HEK293 (cell line): ENCODE data around the gene DNAJC2.

Experiments
- CTCF ChIA-PET: fragments of 350-600 bp; formaldehyde crosslinking; extraction: SDS; loops from one replicate; lab custom pipeline; 2021; ENCODE audit warnings: antibody characterized with exemption; lab: Yijun Ruan, JAX
- POLR2A ChIA-PET: fragments of 300-600 bp; formaldehyde crosslinking; extraction: SDS; loops from one replicate; lab custom pipeline; 2020; ENCODE audit warnings: antibody characterized with exemption, inconsistent platforms; lab: Yijun Ruan, JAX
- H3K27ac ChIP-seq: fragments of 200-500 bp; sonication (Bioruptor generic); 2 replicates; pipeline ENCODE4 v1.5.1; 2014; ENCODE audit warnings: low read depth, low read length, control low read depth, inconsistent platforms; ENCODE audit errors: extremely low read depth
- H3K36me3 ChIP-seq, 2 experiments: fragments of 200-500 bp in 1 of 2; sonication (Bioruptor generic) in 1 of 2; 1 replicate in 1 of 2; 2 replicates in 1 of 2; pipeline ENCODE4 v1.5.1; 2014 to 2017; ENCODE audit warnings: inconsistent platforms in 2 of 2, low read length in 2 of 2; ENCODE audit not compliant: control insufficient read depth in 2 of 2, insufficient read depth in 1 of 2
- H3K4me1 ChIP-seq: fragments of 200-500 bp; sonication (Bioruptor generic); 2 replicates; pipeline ENCODE4 v1.5.1; 2014; ENCODE audit warnings: mild to moderate bottlenecking, low read length, inconsistent platforms; ENCODE audit not compliant: control insufficient read depth, insufficient read depth
- H3K4me3 ChIP-seq: 2 replicates; pipeline ENCODE4 v1.5.1; 2011; ENCODE audit warnings: low read depth, mild to moderate bottlenecking, control low read depth, low read length, moderate library complexity
- H3K9me3 ChIP-seq: fragments of 200-500 bp; sonication (Bioruptor generic); 2 replicates; pipeline ENCODE4 v1.5.1; 2014; ENCODE audit warnings: low read depth, low read length, inconsistent platforms; ENCODE audit not compliant: control insufficient read depth, insufficient read depth
- KLF9 ChIP-seq: fragments of 450-650 bp; formaldehyde crosslinking; IDR thresholded peaks from 2 replicates; pipeline ENCODE4 v1.5.1; 2016; ENCODE audit warnings: missing biosample characterization, missing genetic modification characterization, low read depth
- PBX3 ChIP-seq: sonication (generic); formaldehyde crosslinking; IDR thresholded peaks from 2 replicates; pipeline ENCODE4 v1.8.1; 2022; ENCODE audit warnings: mild to moderate bottlenecking, moderate library complexity, missing genetic modification reagents
- SCRT2 ChIP-seq: fragments of 450-650 bp; formaldehyde crosslinking; IDR thresholded peaks from 2 replicates; pipeline ENCODE4 v1.5.1; 2016; ENCODE audit warnings: missing biosample characterization, missing genetic modification characterization
- ZBTB11 ChIP-seq: fragments of 450-650 bp; formaldehyde crosslinking; conservative IDR thresholded peaks from 2 replicates; pipeline ENCODE4 v1.5.1; 2016; ENCODE audit warnings: low read depth, missing biosample characterization, missing genetic modification characterization
- ZBTB44 ChIP-seq: fragments of 450-650 bp; IDR thresholded peaks from 2 replicates; pipeline ENCODE4 v1.5.1; 2018; ENCODE audit warnings: missing biosample characterization, mild to moderate bottlenecking, missing genetic modification characterization
- ZBTB48 ChIP-seq: fragments of 450-650 bp; formaldehyde crosslinking; IDR thresholded peaks from 2 replicates; pipeline ENCODE4 v1.5.1; 2016; ENCODE audit warnings: missing biosample characterization, missing genetic modification characterization
- ZNF114 ChIP-seq: fragments of 450-650 bp; formaldehyde crosslinking; IDR thresholded peaks from 2 replicates; pipeline ENCODE4 v1.5.0; 2017; ENCODE audit warnings: missing biosample characterization, missing genetic modification characterization
- ZNF140 ChIP-seq: fragments of 450-650 bp; formaldehyde crosslinking; IDR thresholded peaks from 2 replicates; pipeline ENCODE4 v1.5.1; 2016; ENCODE audit warnings: missing biosample characterization, missing genetic modification characterization
- ZNF155 ChIP-seq: fragments of 450-650 bp; formaldehyde crosslinking; IDR thresholded peaks from 2 replicates; pipeline ENCODE4 v1.5.1; 2016; ENCODE audit warnings: missing biosample characterization, missing genetic modification characterization
- ZNF19 ChIP-seq: fragments of 450-650 bp; formaldehyde crosslinking; IDR thresholded peaks from 2 replicates; pipeline ENCODE4; 2016; ENCODE audit warnings: missing biosample characterization, missing genetic modification characterization, low read depth
- ZNF335 ChIP-seq: fragments of 450-650 bp; formaldehyde crosslinking; conservative IDR thresholded peaks from 2 replicates; pipeline ENCODE4 v1.5.1; 2016; ENCODE audit warnings: missing biosample characterization, missing genetic modification characterization
- ZNF362 ChIP-seq: fragments of 450-650 bp; formaldehyde crosslinking; IDR thresholded peaks from 2 replicates; pipeline ENCODE4 v1.5.1; 2016; ENCODE audit warnings: missing biosample characterization, missing genetic modification characterization
- ZNF596 ChIP-seq: fragments of 450-650 bp; IDR thresholded peaks from 2 replicates; pipeline ENCODE4 v1.5.0; 2018; ENCODE audit warnings: missing biosample characterization, mild to moderate bottlenecking, missing genetic modification characterization, moderate library complexity
- ZNF704 ChIP-seq: fragments of 450-650 bp; formaldehyde crosslinking; IDR thresholded peaks from 2 replicates; pipeline ENCODE4 v1.5.1; 2016; ENCODE audit warnings: missing biosample characterization, missing genetic modification characterization
- ZNF792 ChIP-seq: fragments of 450-650 bp; formaldehyde crosslinking; IDR thresholded peaks from 2 replicates; pipeline ENCODE4 v1.5.1; 2016; ENCODE audit warnings: missing biosample characterization, missing genetic modification characterization
- ZNF830 ChIP-seq: fragments of 450-650 bp; IDR thresholded peaks from 2 replicates; pipeline ENCODE4 v1.5.0; 2018; ENCODE audit warnings: missing biosample characterization, missing genetic modification characterization, low read depth, mild to moderate bottlenecking, moderate library complexity
- TF ChIP-seq, protein P1 (sequence below): fragments of 450-650 bp; formaldehyde crosslinking; IDR thresholded peaks from 2 replicates; pipeline ENCODE4 v1.5.1; 2016; ENCODE audit warnings: missing biosample characterization, missing genetic modification characterization
- TF ChIP-seq, protein P2 (sequence below): fragments of 450-650 bp; formaldehyde crosslinking; IDR thresholded peaks from 2 replicates; pipeline ENCODE4 v1.5.1; 2016; ENCODE audit warnings: missing biosample characterization, missing genetic modification characterization

Gene DNAJC2

DNA sequence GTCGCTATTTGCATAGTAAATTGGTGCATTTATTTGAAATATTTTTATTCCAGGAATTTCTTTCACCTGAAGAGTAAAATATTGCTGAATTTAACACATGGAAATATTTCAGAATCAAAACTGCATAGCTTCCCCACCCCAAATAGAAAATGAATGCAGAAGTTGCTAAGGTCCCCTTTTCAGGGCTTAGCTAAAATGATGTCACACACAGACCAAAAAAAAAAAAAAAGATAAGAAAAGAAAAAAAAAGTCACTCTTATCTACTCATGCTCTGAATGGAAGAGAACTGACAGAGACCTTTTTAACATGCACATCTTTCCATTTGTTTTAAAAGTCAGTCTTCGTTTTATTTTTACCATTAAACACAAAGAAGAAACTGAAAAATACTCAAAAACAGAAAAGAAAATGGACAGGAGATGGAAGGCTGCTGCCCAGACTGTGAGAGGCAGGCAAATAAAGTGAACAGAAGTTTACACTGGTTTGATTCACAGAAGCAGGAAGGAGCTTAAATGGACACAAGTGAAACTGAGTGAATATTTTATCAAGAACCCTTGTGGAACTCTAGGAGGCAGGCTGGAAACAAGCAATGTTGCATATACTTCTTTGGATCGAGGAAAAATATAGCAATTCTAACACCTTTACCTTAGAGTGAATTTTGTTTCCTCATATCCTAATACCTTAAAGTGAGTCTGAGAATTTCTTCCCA lies 34.9 kb upstream of the DNAJC2 start:
- TF ChIP-seq ZNF362 (tag by site-specific recombination) (peak; percentile 36; the same call in 1 of the 2 replicates), ZNF335 (tag by site-specific recombination) (peak; percentile 50), ZNF792 (tag by site-specific recombination) (no peak), KLF9 (no peak), ZBTB11 (no peak), ZNF19 (tag by site-specific recombination) (no peak), ZNF830 (no peak), ZBTB48 (no peak), ZNF114 (tag by site-specific recombination) (no peak), ZNF704 (tag by site-specific recombination) (no peak), ZBTB44 (tag by site-specific recombination) (no peak), ZNF140 (tag by site-specific recombination) (no peak), ZNF596 (no peak), ZNF155 (tag by site-specific recombination) (no peak)
- TF ChIP-seq, protein P1, sequence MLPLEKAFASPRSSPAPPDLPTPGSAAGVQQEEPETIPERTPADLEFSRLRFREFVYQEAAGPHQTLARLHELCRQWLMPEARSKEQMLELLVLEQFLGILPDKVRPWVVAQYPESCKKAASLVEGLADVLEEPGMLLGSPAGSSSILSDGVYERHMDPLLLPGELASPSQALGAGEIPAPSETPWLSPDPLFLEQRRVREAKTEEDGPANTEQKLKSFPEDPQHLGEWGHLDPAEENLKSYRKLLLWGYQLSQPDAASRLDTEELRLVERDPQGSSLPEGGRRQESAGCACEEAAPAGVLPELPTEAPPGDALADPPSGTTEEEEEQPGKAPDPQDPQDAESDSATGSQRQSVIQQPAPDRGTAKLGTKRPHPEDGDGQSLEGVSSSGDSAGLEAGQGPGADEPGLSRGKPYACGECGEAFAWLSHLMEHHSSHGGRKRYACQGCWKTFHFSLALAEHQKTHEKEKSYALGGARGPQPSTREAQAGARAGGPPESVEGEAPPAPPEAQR: no peak
- Histone ChIP-seq H3K36me3 (no peaks in the 10 kb centered on the region), H3K27ac (no peak overlapping the region), H3K9me3 (no peaks in the 10 kb centered on the region), H3K4me3 (no peak overlapping the region), H3K4me1 (no peaks in the 10 kb centered on the region)
- CTCF ChIA-PET: no interaction called here
- POLR2A ChIA-PET: interaction anchor here (1.3 kb wide), 1 partner anchor 72 kb away, joined by 3 read pairs; no protein-coding TSS in a partner anchor

DNA sequence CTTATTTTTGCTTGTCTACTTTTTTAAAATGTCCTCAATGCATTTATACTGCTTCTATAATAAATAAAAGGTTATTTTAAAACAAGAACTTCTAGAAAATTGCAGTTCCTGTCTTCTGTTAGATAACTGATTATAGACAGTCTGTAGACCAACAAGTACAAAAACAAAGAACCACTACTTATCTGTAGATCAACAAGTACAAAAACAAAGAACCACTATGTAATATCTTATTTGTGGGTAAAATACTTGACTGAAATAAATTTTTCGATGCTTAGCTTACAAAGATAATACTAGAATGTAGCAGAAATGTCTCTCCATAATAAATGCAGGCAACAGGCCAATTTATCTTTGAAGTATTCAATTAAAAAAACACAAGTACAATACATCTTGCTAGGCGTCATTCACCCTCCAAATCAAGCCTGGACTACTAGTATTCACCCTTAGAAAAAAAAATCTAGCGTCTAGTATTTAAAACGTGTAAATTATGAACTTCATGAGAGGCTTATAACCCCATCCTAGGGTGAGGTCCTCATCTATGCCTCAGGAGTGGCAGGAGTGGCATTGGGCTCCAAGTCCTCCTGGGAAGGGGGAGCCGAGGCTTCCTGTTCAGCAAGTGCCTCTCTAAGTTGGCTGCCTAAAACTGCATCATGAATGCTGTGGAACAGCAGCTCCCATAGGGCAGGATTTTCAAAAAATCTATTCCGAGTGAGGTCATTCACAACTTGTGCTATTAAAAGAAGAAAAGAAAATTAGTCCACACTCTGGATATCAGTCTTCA lies 29.5 kb upstream of the DNAJC2 start:
- Histone ChIP-seq H3K4me3 (no peak overlapping the region), H3K9me3 (no peaks in the 10 kb centered on the region), H3K36me3 (peaks cover 5 to 6% of the 10 kb centered on the region in 2 experiments; a peak in 2 of 3 replicates), H3K4me1 (no peaks in the 10 kb centered on the region), H3K27ac (no peak overlapping the region)
- CTCF ChIA-PET: no interaction called here
- POLR2A ChIA-PET: no interaction called here
- TF ChIP-seq, protein P2, sequence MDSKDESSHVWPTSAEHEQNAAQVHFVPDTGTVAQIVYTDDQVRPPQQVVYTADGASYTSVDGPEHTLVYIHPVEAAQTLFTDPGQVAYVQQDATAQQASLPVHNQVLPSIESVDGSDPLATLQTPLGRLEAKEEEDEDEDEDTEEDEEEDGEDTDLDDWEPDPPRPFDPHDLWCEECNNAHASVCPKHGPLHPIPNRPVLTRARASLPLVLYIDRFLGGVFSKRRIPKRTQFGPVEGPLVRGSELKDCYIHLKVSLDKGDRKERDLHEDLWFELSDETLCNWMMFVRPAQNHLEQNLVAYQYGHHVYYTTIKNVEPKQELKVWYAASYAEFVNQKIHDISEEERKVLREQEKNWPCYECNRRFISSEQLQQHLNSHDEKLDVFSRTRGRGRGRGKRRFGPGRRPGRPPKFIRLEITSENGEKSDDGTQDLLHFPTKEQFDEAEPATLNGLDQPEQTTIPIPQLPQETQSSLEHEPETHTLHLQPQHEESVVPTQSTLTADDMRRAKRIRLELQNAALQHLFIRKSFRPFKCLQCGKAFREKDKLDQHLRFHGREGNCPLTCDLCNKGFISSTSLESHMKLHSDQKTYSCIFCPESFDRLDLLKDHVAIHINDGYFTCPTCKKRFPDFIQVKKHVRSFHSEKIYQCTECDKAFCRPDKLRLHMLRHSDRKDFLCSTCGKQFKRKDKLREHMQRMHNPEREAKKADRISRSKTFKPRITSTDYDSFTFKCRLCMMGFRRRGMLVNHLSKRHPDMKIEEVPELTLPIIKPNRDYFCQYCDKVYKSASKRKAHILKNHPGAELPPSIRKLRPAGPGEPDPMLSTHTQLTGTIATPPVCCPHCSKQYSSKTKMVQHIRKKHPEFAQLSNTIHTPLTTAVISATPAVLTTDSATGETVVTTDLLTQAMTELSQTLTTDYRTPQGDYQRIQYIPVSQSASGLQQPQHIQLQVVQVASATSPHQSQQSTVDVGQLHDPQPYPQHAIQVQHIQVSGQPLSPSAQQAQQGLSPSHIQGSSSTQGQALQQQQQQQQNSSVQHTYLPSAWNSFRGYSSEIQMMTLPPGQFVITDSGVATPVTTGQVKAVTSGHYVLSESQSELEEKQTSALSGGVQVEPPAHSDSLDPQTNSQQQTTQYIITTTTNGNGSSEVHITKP (tag by site-specific recombination): 0 out of 2 replicates have a peak, but pooled peaks have one; percentile 28
- TF ChIP-seq SCRT2 (peak; percentile 73), PBX3 (CRISPR knock-in tag) (no peak)
